GM12864 (cell line): ENCODE measurements around the gene CTNND1.

Source experiments
- DNase-seq: peaks from one replicate; pipeline ENCODE4 v3.0.0-alpha.2; 2011; ENCODE audit warnings: low read depth
- H3K4me3 ChIP-seq: 2 replicates; pipeline ENCODE4 v1.5.1; 2011; ENCODE audit warnings: mild to moderate bottlenecking, low read depth, low read length, control low read depth
- TF ChIP-seq, protein P1 (sequence below): IDR thresholded peaks from 2 replicates; pipeline ENCODE4 v1.5.1; 2011; ENCODE audit warnings: low read depth, mild to moderate bottlenecking, moderate library complexity, low read length, control low read depth, inconsistent platforms; ENCODE audit errors: missing control alignments

Gene CTNND1

GRCh38 chr11:57751176-57751575 lies 10.4 kb upstream of the CTNND1 start:
- H3K4me3 ChIP-seq = no peak overlapping the region
- no peak for DNase-seq
- TF ChIP-seq, protein P1, sequence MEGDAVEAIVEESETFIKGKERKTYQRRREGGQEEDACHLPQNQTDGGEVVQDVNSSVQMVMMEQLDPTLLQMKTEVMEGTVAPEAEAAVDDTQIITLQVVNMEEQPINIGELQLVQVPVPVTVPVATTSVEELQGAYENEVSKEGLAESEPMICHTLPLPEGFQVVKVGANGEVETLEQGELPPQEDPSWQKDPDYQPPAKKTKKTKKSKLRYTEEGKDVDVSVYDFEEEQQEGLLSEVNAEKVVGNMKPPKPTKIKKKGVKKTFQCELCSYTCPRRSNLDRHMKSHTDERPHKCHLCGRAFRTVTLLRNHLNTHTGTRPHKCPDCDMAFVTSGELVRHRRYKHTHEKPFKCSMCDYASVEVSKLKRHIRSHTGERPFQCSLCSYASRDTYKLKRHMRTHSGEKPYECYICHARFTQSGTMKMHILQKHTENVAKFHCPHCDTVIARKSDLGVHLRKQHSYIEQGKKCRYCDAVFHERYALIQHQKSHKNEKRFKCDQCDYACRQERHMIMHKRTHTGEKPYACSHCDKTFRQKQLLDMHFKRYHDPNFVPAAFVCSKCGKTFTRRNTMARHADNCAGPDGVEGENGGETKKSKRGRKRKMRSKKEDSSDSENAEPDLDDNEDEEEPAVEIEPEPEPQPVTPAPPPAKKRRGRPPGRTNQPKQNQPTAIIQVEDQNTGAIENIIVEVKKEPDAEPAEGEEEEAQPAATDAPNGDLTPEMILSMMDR = no peak

- no peak within 1 kb of the TSS for H3K4me3 ChIP-seq
- TF ChIP-seq, protein P1 = peak; percentile 36
- no peak for DNase-seq
These were observed 9.8 kb upstream of the CTNND1 start, which contains the start of gene BTBD18 for GRCh38 chr11:57751676-57752253. Gene BTBD18 (minus strand): TSS chr11:57751819. CDS start chr11:57751188, 631 bp downstream.

GRCh38 chr11:57752954-57753353 lies 8.6 kb upstream of the CTNND1 start:
- DNase-seq = no peak
- H3K4me3 ChIP-seq = no peak overlapping the region
- TF ChIP-seq, protein P1 = no peak

- H3K4me3 ChIP-seq = no peak overlapping the region
- DNase-seq = no peak
- TF ChIP-seq, protein P1 = no peak
These were observed 3.4 kb upstream of the CTNND1 start for GRCh38 chr11:57758174-57758573.

- TF ChIP-seq, protein P1 = no peak
- H3K4me3 ChIP-seq = peak overlapping the region; percentile 19
- DNase-seq = no peak
These were observed 746 bp downstream of the CTNND1 start for GRCh38 chr11:57762235-57762861.

DNA sequence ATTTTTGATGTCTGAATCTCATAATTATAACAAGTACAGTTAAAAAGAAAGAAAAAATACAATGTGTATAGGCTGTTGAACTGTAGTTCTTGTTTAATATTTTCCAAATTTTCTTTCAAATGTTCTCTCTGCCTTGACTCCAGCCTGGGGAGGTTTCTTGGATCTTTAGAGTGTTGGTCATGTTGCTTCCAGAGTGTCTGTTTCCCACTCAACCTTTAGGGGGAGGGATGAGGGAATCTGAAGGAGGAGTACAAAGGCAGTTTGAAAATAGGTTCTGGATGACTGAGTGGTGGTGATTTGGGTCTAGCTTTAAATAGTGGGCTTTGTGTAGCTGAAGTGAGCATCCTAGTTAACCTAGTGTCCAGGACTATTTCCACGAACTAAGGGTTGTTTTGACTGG lies 2.0 kb downstream of the CTNND1 start:
- H3K4me3 ChIP-seq = no peak overlapping the region
- TF ChIP-seq, protein P1 = no peak
- DNase-seq = no peak

DNA sequence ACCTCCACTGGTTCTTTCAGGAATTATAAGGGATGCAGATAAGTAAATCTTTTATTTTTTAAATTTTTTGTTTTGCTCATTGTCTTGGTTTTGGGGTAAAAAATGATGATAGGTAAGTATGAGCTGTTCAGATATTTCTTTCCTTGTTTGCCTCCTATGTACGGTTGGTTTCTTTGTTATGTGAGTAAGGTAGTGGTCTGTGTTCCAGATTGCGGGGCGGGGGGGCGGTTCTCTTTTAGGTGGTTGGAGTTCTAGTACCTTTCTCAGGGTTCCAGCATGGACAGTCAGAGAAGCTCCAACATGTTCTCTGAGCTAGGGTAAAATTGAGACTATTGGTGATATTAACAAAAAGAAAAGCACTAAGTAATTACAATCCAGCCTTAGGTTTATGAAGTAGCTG lies 2.4 kb downstream of the CTNND1 start:
- DNase-seq = no peak
- H3K4me3 ChIP-seq = no peak overlapping the region
- TF ChIP-seq, protein P1 = no peak
